Measurements from ENCODE around the gene PPFIA3.
A peak's percentile ranks its signal among the peaks of the same experiment; 100 is the strongest.

PPFIA3 gene

GRCh38 chr19:49189259-49189658 lies 69.9 kb downstream of the PPFIA3 start:
- no peak for DNase-seq

GRCh38 chr19:49190781-49191180 lies 71.4 kb downstream of the PPFIA3 start:
- DNase-seq, result no peak

- DNase-seq, result no peak
These were observed 74.6 kb downstream of the PPFIA3 start for GRCh38 chr19:49193822-49194394.

- no peak for DNase-seq
These were observed 75.1 kb downstream of the PPFIA3 start for GRCh38 chr19:49194408-49194807.

GRCh38 chr19:49196527-49197240 lies 77.3 kb downstream of the PPFIA3 start:
- DNase-seq, result peak; percentile 20

- no peak for DNase-seq
These were observed 81.0 kb downstream of the PPFIA3 start for GRCh38 chr19:49200238-49200862.
